ENCODE results near the gene PSTPIP1.

Gene PSTPIP1

DNA sequence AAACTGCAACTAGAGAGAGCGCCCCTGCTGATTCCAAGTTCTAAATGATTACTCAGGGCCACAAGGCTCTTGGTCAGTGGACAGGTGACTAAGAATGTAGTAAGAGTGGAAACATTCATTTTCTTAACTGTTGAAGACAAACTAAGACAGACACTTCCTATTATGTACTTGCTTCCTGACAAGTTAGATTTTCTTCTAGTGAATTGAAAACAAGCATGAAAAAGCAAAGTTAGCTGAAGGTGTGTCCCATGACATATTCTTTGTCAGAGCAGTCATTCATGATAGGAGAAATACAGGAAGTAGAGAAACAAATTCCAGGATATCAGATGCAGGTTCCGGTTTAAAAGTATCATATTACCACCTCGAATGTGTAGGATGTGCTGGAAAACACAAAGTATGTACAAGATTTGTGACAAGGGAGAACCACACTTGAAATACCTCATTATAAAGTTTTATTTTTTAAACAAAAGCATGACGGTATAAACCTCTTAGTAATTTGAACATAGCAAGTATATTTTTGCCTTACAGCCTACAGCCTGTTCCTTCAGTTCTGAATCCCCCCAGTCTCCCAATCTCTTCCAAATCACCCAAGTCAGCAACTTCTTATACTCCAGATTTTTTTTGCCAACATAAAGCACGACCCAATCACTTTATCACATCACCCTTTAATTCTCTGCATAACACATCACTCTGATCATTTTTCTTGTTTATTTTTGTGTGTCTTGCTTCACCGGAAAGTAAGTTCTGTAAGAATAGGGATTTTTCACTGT lies 69.8 kb downstream of the PSTPIP1 start:
- ATAC-seq: peak; percentile 51
- TF ChIP-seq, protein P1, sequence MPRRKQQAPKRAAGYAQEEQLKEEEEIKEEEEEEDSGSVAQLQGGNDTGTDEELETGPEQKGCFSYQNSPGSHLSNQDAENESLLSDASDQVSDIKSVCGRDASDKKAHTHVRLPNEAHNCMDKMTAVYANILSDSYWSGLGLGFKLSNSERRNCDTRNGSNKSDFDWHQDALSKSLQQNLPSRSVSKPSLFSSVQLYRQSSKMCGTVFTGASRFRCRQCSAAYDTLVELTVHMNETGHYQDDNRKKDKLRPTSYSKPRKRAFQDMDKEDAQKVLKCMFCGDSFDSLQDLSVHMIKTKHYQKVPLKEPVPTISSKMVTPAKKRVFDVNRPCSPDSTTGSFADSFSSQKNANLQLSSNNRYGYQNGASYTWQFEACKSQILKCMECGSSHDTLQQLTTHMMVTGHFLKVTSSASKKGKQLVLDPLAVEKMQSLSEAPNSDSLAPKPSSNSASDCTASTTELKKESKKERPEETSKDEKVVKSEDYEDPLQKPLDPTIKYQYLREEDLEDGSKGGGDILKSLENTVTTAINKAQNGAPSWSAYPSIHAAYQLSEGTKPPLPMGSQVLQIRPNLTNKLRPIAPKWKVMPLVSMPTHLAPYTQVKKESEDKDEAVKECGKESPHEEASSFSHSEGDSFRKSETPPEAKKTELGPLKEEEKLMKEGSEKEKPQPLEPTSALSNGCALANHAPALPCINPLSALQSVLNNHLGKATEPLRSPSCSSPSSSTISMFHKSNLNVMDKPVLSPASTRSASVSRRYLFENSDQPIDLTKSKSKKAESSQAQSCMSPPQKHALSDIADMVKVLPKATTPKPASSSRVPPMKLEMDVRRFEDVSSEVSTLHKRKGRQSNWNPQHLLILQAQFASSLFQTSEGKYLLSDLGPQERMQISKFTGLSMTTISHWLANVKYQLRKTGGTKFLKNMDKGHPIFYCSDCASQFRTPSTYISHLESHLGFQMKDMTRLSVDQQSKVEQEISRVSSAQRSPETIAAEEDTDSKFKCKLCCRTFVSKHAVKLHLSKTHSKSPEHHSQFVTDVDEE (CRISPR knock-in tag; IDR thresholded peaks at IDR 0.05): no peak
- TF ChIP-seq RARB (CRISPR knock-in tag; IDR thresholded peaks at IDR 0.05) (no peak), ZNF8 (CRISPR knock-in tag; IDR thresholded peaks at IDR 0.05) (no peak), ARNTL (CRISPR knock-in tag; IDR thresholded peaks at IDR 0.05; ENCODE audit: borderline replicate concordance, low read depth) (no peak), SNAI2 (CRISPR knock-in tag; IDR thresholded peaks at IDR 0.05) (no peak), ZNF565 (CRISPR knock-in tag; conservative IDR thresholded peaks at IDR 0.05; ENCODE audit: low read depth) (no peak), ZC3H10 (CRISPR knock-in tag; IDR thresholded peaks at IDR 0.05) (no peak), CSDC2 (CRISPR knock-in tag; IDR thresholded peaks at IDR 0.05) (no peak), TOX (CRISPR knock-in tag; IDR thresholded peaks at IDR 0.05; ENCODE audit: borderline replicate concordance) (no peak)
- TF ChIP-seq, protein P2, sequence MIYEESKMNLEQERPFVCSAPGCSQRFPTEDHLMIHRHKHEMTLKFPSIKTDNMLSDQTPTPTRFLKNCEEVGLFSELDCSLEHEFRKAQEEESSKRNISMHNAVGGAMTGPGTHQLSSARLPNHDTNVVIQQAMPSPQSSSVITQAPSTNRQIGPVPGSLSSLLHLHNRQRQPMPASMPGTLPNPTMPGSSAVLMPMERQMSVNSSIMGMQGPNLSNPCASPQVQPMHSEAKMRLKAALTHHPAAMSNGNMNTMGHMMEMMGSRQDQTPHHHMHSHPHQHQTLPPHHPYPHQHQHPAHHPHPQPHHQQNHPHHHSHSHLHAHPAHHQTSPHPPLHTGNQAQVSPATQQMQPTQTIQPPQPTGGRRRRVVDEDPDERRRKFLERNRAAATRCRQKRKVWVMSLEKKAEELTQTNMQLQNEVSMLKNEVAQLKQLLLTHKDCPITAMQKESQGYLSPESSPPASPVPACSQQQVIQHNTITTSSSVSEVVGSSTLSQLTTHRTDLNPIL (CRISPR knock-in tag; IDR thresholded peaks at IDR 0.05; ENCODE audit: low read depth): no peak
- TF ChIP-seq, protein P3, sequence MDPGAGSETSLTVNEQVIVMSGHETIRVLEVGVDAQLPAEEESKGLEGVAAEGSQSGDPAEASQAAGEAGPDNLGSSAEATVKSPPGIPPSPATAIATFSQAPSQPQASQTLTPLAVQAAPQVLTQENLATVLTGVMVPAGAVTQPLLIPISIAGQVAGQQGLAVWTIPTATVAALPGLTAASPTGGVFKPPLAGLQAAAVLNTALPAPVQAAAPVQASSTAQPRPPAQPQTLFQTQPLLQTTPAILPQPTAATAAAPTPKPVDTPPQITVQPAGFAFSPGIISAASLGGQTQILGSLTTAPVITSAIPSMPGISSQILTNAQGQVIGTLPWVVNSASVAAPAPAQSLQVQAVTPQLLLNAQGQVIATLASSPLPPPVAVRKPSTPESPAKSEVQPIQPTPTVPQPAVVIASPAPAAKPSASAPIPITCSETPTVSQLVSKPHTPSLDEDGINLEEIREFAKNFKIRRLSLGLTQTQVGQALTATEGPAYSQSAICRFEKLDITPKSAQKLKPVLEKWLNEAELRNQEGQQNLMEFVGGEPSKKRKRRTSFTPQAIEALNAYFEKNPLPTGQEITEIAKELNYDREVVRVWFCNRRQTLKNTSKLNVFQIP (CRISPR knock-in tag; IDR thresholded peaks at IDR 0.05; ENCODE audit: borderline replicate concordance, low read depth): no peak
- TF ChIP-seq, protein P4, sequence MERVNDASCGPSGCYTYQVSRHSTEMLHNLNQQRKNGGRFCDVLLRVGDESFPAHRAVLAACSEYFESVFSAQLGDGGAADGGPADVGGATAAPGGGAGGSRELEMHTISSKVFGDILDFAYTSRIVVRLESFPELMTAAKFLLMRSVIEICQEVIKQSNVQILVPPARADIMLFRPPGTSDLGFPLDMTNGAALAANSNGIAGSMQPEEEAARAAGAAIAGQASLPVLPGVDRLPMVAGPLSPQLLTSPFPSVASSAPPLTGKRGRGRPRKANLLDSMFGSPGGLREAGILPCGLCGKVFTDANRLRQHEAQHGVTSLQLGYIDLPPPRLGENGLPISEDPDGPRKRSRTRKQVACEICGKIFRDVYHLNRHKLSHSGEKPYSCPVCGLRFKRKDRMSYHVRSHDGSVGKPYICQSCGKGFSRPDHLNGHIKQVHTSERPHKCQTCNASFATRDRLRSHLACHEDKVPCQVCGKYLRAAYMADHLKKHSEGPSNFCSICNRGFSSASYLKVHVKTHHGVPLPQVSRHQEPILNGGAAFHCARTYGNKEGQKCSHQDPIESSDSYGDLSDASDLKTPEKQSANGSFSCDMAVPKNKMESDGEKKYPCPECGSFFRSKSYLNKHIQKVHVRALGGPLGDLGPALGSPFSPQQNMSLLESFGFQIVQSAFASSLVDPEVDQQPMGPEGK (CRISPR knock-in tag; IDR thresholded peaks at IDR 0.05; ENCODE audit: borderline replicate concordance): no peak

DNA sequence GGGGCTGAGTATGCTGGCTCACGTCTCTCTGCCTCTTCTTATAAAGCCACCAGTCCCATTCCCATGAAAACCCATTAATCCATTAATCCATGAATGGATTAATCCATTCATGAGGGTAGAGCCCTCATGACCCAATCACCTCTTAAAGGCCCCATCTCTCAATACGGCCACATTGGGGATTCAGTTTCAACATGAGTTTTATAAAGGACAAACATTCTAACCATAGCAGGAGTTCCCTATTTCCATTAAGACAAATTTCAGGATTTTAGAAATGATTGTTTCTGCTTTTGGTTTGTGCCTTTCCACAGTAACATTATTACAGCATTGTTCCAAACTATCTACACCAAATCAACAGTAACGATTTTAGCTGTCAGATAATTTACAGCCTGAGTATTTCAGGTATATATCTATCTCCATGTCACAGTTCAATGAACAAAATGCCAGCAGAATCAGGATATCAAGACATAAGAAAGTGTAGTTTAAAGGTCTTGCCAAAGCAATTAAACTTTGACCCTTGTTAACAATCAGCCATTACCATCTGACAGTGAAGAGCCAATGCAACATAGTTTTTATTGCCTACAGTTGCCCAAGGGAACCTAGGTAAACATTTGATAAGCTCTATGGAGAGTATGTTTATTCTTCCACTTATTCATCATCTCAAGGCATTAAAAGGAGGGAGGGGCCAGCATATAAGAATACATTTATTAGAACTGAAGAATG lies 72.2 kb downstream of the PSTPIP1 start:
- TF ChIP-seq, protein P5, sequence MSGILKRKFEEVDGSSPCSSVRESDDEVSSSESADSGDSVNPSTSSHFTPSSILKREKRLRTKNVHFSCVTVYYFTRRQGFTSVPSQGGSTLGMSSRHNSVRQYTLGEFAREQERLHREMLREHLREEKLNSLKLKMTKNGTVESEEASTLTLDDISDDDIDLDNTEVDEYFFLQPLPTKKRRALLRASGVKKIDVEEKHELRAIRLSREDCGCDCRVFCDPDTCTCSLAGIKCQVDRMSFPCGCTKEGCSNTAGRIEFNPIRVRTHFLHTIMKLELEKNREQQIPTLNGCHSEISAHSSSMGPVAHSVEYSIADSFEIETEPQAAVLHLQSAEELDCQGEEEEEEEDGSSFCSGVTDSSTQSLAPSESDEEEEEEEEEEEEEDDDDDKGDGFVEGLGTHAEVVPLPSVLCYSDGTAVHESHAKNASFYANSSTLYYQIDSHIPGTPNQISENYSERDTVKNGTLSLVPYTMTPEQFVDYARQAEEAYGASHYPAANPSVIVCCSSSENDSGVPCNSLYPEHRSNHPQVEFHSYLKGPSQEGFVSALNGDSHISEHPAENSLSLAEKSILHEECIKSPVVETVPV (CRISPR knock-in tag; IDR thresholded peaks at IDR 0.05): no peak
- TF ChIP-seq ISL1 (CRISPR knock-in tag; IDR thresholded peaks at IDR 0.05): 0 out of 2 replicates have a peak, but pooled peaks have one; percentile 20
- ATAC-seq: no peak

DNA sequence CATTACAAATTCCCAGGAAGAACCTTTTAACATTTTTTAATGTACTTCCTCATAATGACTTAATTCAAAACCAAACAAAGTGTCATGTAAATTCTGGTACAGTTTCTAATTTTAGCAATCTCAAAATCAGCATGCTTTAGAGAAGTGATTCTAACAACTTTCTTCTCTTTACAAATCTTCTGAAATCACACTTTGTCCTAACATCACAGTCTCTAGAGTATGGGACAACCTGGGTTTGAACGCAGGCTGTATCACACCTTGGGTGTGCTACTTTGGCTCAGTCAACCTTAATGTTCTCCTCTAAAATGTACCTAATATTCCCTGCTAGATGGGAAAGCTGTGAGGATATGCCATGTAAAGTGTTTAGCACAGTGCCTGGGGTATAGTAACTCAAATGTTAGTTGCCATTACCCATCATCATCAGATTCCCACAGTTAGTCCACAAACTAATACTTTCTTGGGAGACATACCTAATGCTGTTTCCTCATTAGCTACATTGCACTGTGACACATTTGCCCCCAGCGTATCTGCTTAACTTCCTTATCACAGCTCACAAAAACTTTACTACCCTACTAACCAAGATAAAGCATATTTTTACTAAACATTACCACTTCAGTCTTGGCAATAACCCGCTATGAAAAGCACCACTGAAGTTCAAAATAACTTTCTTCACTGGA lies 72.9 kb downstream of the PSTPIP1 start:
- ATAC-seq: no peak
- TF ChIP-seq ZFP3 (CRISPR knock-in tag; IDR thresholded peaks at IDR 0.05) (no peak), ZNF70 (CRISPR knock-in tag; IDR thresholded peaks at IDR 0.05) (no peak), GLIS3 (CRISPR knock-in tag; IDR thresholded peaks at IDR 0.05) (no peak)

Measured in SK-N-SH treated with all-trans-retinoic acid at 6 μM for 48 hours (cell line).